ENCODE data around the gene ACBD4. TPM values are rescaled to one million over a fixed set of nuclear protein-coding genes. Genes with fewer than 3 reads are reported as not detected.
A peak's percentile ranks its signal among the peaks of the same experiment; 100 is the strongest.

Gene ACBD4
- polyA plus RNA-seq, 1 of the 3 experiments (the other 2 are of a cell fraction): 15.8 TPM

DNA sequence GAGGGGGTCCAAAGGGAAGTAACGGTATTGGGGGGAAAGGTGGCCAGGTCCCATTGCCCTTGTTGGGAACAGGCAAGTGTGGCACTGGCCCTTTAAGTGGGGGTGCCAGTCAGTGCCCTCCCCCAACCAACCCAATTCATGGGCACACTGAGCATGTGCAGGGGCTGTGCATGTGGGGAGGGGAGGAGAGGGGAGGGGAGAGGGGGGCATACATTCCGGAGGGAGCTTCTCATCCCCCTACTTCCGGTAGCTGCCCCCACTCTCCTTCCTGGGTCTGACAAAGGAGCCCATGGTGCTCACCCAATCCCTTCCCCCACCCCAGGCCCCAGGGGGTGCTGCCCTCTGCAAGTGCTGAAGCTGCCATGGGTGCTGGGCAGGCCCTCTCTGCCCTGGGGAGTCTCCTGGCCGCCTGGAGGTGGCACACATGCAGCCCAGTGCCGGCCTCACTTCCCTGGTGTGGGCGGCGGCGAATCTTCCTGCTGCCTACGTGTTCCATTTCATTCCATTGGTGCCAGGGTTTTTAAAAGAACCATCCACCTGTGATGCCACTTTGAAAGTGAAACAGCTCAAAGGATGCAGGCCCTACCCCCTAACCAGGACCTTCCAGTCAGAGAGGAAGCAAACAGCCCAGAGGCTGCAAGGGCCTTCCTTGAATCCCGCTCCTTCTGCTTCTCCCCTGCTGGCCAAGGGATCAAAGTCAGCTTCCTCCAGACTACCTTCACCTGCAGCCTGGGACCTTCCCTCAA, 37.2 kb downstream of the ACBD4 start:
- Histone ChIP-seq H3K4me1 (ENCODE audit: control insufficient read depth in 1 of 2, insufficient read depth in 2 of 2, low read depth in 1 of 2, low read length in 1 of 2) (peaks cover 29 to 40% of the 10 kb centered on the region in 2 experiments; a peak in 3 of 4 replicates), H2AFZ (ENCODE audit: low read depth) (peak overlapping the region; percentile 78), H3K9me2 (no peaks in the 10 kb centered on the region), H3F3A (replicated peaks; ENCODE audit: insufficient read depth) (peaks cover 21% of the 10 kb centered on the region), H3K27me3 (ENCODE audit: insufficient read depth) (no peaks in the 10 kb centered on the region), H3K79me2 (ENCODE audit: insufficient read depth) (no peaks in the 10 kb centered on the region), H3K9me3 (no peaks in the 10 kb centered on the region), H3K4me3 (ENCODE audit: low read depth in 2 of 2, low read length in 1 of 2) (peak overlapping the region; percentile 25 to 30; a peak in 3 of 4 replicates), H3K27ac (ENCODE audit: low read depth in 2 of 2, low read length in 1 of 2) (peak overlapping the region; percentile 89 to 94), H4K20me1 (ENCODE audit: insufficient read depth) (no peaks in the 10 kb centered on the region), H3K36me3 (replicated peaks in 1 of 2; ENCODE audit: control insufficient read depth in 1 of 2, insufficient read depth in 2 of 2, low read length in 1 of 2) (no peaks in the 10 kb centered on the region), H3K9ac (peak overlapping the region; percentile 76), H3K4me2 (peak overlapping the region; percentile 64)
- CTCF ChIA-PET: interaction anchor here (0.7 to 5.0 kb wide), 10 partner anchors 11 to 46 kb away, joined by 3 to 54 read pairs (median 10); partner anchors contain the start of genes ACBD4, HEXIM1, HEXIM2 and PLCD3
- DNase-seq: peak; percentile 93
- WGBS (ENCODE audit: low lambda C conversion rate): 15% methylated on average over 6 of the region's 10 CpGs
- POLR2A ChIA-PET: interaction anchor here (1.3 to 4.2 kb wide), 3 partner anchors 9 to 24 kb away, joined by 5 to 50 read pairs (median 44); partner anchors contain the start of genes HEXIM1 and HEXIM2
- TF ChIP-seq CTCF (IDR thresholded peaks at IDR 0.05) (peak; percentile 28; the same call in 1 of the 2 replicates), FOSL2 (IDR thresholded peaks at IDR 0.05; ENCODE audit: borderline replicate concordance, low read depth) (peak; percentile 34; the same call in 1 of the 2 replicates), MEF2A (IDR thresholded peaks at IDR 0.05; ENCODE audit: borderline replicate concordance, low read depth) (no peak), NFIC (IDR thresholded peaks at IDR 0.05; ENCODE audit: borderline replicate concordance) (peak; percentile 26; the same call in 1 of the 2 replicates), NRF1 (IDR thresholded peaks at IDR 0.05; ENCODE audit: low read depth, low read length) (peak; percentile 79), SMC3 (IDR thresholded peaks at IDR 0.05; ENCODE audit: low read depth, low read length) (no peak), FOXJ3 (CRISPR knock-in tag; IDR thresholded peaks at IDR 0.05) (no peak), RXRA (IDR thresholded peaks at IDR 0.05; ENCODE audit: borderline replicate concordance, low read depth) (no peak), REST (IDR thresholded peaks at IDR 0.05; ENCODE audit: low read depth, low read length) (peak; percentile 52; the same call in 1 of the 2 replicates), MXI1 (IDR thresholded peaks at IDR 0.05; ENCODE audit: low read depth, low read length) (no peak), CHD2 (IDR thresholded peaks at IDR 0.05; ENCODE audit: low read length, partially characterized antibody) (peak; percentile 74), TAF1 (IDR thresholded peaks at IDR 0.05; ENCODE audit: borderline replicate concordance, low read depth, low read length) (peak; percentile 50; the same call in 1 of the 2 replicates), IRF3 (IDR thresholded peaks at IDR 0.05; ENCODE audit: low read depth, low read length) (no peak), RFX5 (IDR thresholded peaks at IDR 0.05; ENCODE audit: low read length) (0 out of 2 replicates have a peak, but pooled peaks have one; percentile 12), SIN3A (IDR thresholded peaks at IDR 0.05; ENCODE audit: borderline replicate concordance, low read depth, low read length) (peak; percentile 69; the same call in 1 of the 2 replicates), EP300 (IDR thresholded peaks at IDR 0.05; ENCODE audit: borderline replicate concordance in 1 of 2, low read depth in 1 of 2, low read length in 1 of 2) (peak; percentile 34 to 66; a peak in 2 of 4 replicates)
- TF ChIP-seq, protein P1, sequence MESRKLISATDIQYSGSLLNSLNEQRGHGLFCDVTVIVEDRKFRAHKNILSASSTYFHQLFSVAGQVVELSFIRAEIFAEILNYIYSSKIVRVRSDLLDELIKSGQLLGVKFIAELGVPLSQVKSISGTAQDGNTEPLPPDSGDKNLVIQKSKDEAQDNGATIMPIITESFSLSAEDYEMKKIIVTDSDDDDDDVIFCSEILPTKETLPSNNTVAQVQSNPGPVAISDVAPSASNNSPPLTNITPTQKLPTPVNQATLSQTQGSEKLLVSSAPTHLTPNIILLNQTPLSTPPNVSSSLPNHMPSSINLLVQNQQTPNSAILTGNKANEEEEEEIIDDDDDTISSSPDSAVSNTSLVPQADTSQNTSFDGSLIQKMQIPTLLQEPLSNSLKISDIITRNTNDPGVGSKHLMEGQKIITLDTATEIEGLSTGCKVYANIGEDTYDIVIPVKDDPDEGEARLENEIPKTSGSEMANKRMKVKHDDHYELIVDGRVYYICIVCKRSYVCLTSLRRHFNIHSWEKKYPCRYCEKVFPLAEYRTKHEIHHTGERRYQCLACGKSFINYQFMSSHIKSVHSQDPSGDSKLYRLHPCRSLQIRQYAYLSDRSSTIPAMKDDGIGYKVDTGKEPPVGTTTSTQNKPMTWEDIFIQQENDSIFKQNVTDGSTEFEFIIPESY (IDR thresholded peaks at IDR 0.05; ENCODE audit: borderline replicate concordance, low read depth): no peak
- TF ChIP-seq, protein P2, sequence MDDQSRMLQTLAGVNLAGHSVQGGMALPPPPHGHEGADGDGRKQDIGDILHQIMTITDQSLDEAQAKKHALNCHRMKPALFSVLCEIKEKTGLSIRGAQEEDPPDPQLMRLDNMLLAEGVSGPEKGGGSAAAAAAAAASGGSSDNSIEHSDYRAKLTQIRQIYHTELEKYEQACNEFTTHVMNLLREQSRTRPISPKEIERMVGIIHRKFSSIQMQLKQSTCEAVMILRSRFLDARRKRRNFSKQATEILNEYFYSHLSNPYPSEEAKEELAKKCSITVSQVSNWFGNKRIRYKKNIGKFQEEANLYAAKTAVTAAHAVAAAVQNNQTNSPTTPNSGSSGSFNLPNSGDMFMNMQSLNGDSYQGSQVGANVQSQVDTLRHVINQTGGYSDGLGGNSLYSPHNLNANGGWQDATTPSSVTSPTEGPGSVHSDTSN (IDR thresholded peaks at IDR 0.05): 0 out of 2 replicates have a peak, but pooled peaks have one; percentile 33
- TF ChIP-seq, protein P3, sequence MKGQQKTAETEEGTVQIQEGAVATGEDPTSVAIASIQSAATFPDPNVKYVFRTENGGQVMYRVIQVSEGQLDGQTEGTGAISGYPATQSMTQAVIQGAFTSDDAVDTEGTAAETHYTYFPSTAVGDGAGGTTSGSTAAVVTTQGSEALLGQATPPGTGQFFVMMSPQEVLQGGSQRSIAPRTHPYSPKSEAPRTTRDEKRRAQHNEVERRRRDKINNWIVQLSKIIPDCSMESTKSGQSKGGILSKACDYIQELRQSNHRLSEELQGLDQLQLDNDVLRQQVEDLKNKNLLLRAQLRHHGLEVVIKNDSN (IDR thresholded peaks at IDR 0.05; ENCODE audit: borderline replicate concordance, low read depth): no peak

Data from SK-N-SH (cell line).